A673 (cell line): Measurements from ENCODE around the gene RASA4B. TPM values are rescaled to one million over a fixed set of nuclear protein-coding genes. Genes with fewer than 3 reads are reported as not detected.

Source experiments
- BruUV-seq: library from RNA; stranded (reverse); fragments of 400-500 nt; replicated peaks from 2 replicates; lab custom pipeline; 2021; lab: Mats Ljungman, UMichigan
- CTCF ChIA-PET: fragments of 300-600 bp; sonication (Branson Sonifier 250); formaldehyde crosslinking; loops from one replicate; lab custom pipeline; 2022; ENCODE audit warnings: antibody characterized with exemption; lab: Charles Lee
- POLR2A ChIA-PET: fragments of 300-600 bp; sonication (Branson Sonifier 250); formaldehyde crosslinking; loops from one replicate; lab custom pipeline; 2022; ENCODE audit warnings: antibody characterized with exemption; ENCODE audit not compliant: low non-redundant PET; lab: Charles Lee
- DNase-seq: peaks from one replicate; pipeline ENCODE4 v3.0.0-alpha.2; 2015; ENCODE audit warnings: low spot score
- H3K27ac ChIP-seq: fragments of 200-600 bp; sonication (generic); 2 replicates; pipeline ENCODE4 v1.5.1; 2016; ENCODE audit warnings: mixed run types, low read depth, mild to moderate bottlenecking, mixed read lengths, antibody characterized with exemption, low read length; ENCODE audit not compliant: poor library complexity, severe bottlenecking
- H3K27me3 ChIP-seq: fragments of 200-600 bp; sonication (generic); replicated peaks from 2 replicates; pipeline ENCODE4 v1.6.1; 2017; ENCODE audit warnings: mixed run types, low read depth, mild to moderate bottlenecking, mixed read lengths, antibody characterized with exemption, low read length; ENCODE audit not compliant: insufficient read depth, poor library complexity
- H3K36me3 ChIP-seq: fragments of 200-600 bp; sonication (generic); 2 replicates; pipeline ENCODE4 v1.6.1; 2016; ENCODE audit warnings: mixed run types, mild to moderate bottlenecking, mixed read lengths, antibody characterized with exemption, low read length; ENCODE audit not compliant: insufficient read depth, poor library complexity, severe bottlenecking
- H3K4me1 ChIP-seq: fragments of 200-600 bp; sonication (generic); 2 replicates; pipeline ENCODE4 v1.6.1; 2017; ENCODE audit warnings: mixed run types, mild to moderate bottlenecking, mixed read lengths, antibody characterized with exemption, low read length; ENCODE audit not compliant: insufficient read depth, poor library complexity, severe bottlenecking
- H3K4me3 ChIP-seq: fragments of 200-600 bp; sonication (generic); 2 replicates; pipeline ENCODE4 v1.5.1; 2016; ENCODE audit warnings: low read depth, mixed run types, mild to moderate bottlenecking, mixed read lengths, low read length; ENCODE audit not compliant: poor library complexity, severe bottlenecking
- H3K9me3 ChIP-seq: fragments of 200-600 bp; sonication (generic); 2 replicates; pipeline ENCODE4 v1.6.1; 2016; ENCODE audit warnings: mixed run types, low read depth, mild to moderate bottlenecking, mixed read lengths, antibody characterized with exemption, low read length; ENCODE audit not compliant: poor library complexity, severe bottlenecking
- CTCF ChIP-seq: fragments of 300-800, 200-600 bp; sonication (generic); conservative IDR thresholded peaks from 2 replicates; pipeline ENCODE4 v1.5.1; 2017; ENCODE audit warnings: low read depth, mild to moderate bottlenecking, antibody characterized with exemption, low read length, moderate library complexity, mixed read lengths
- EZH2 ChIP-seq: fragments of 200-600 bp; sonication (generic); IDR thresholded peaks from 2 replicates; pipeline ENCODE4 v1.6.1; 2017; ENCODE audit warnings: borderline replicate concordance, low read depth, mild to moderate bottlenecking, mixed read lengths, antibody characterized with exemption, low read length; ENCODE audit not compliant: poor library complexity, severe bottlenecking
- intact Hi-C: fragments of 100-400 bp; cut with micrococcal nuclease; formaldehyde crosslinking; loops from one replicate; pipeline ENCODE4 v1.10.0; 2022; ENCODE audit not compliant: unreplicated experiment
- total RNA-seq: library from RNA; stranded (reverse); gene quantifications from 2 replicates; pipeline ENCODE4 v1.2.3, GENCODE V29; 2021

RASA4B gene
- total RNA-seq, 1 experiment from 2014 or later: 1.8 TPM

- Histone ChIP-seq H3K27me3 (no peaks in the 10 kb centered on the region), H3K36me3 (no peaks in the 10 kb centered on the region), H3K4me1 (no peaks in the 10 kb centered on the region), H3K4me3 (no peak overlapping the region), H3K27ac (no peak overlapping the region), H3K9me3 (no peaks in the 10 kb centered on the region)
- ChIA-PET POLR2A (no interaction called here), CTCF (no interaction called here)
- no TSS peak for BruUV-seq
- no peak for DNase-seq
- no peak for TF ChIP-seq CTCF
- no peak for TF ChIP-seq EZH2
- intact Hi-C loops: no loop called here
These were observed 71.0 kb downstream of the RASA4B start for GRCh38 chr7:102446387-102447156.

DNA sequence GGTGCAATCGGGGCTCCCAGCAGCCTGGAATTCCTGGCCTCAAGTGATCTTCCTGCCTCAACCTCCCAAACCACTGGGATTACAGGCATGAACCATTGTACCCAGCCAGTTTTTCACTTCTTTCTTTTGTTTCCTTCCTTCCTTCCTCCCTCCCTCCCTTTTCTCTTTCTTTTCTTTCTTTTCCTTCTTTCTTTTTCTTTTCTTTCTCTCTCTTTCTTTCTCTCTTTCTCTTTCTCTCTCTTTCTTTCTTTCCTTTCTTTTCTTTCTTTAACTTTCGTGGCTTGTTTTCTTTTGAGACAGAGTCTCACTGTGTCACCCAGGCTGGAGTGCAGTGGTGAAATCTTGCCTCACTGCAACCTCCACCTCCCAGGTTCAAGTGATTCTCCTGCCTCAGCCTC is 71.9 kb downstream of the RASA4B start:
- intact Hi-C loops: no loop called here
- no peak for TF ChIP-seq EZH2
- no peak for TF ChIP-seq CTCF
- H3K27ac ChIP-seq: no peak overlapping the region
- ChIA-PET POLR2A (no interaction called here), CTCF (no interaction called here)
- no peaks in the 10 kb centered on the region for H3K4me1 ChIP-seq
- H3K4me3 ChIP-seq: no peak overlapping the region
- no peaks in the 10 kb centered on the region for H3K27me3 ChIP-seq
- no peaks in the 10 kb centered on the region for H3K9me3 ChIP-seq
- no peak for DNase-seq
- BruUV-seq: no TSS peak
- no peaks in the 10 kb centered on the region for H3K36me3 ChIP-seq

GRCh38 chr7:102444961-102445673 is 72.5 kb downstream of the RASA4B start:
- no peak overlapping the region for H3K4me3 ChIP-seq
- intact Hi-C loops: no loop called here
- TF ChIP-seq CTCF (no peak), EZH2 (no peak)
- no TSS peak for BruUV-seq
- no peaks in the 10 kb centered on the region for H3K4me1 ChIP-seq
- H3K27ac ChIP-seq: no peak overlapping the region
- DNase-seq: no peak
- no peaks in the 10 kb centered on the region for H3K36me3 ChIP-seq
- H3K9me3 ChIP-seq: no peaks in the 10 kb centered on the region
- CTCF ChIA-PET: no interaction called here
- POLR2A ChIA-PET: no interaction called here
- no peaks in the 10 kb centered on the region for H3K27me3 ChIP-seq
